Vagina (tissue), 2 donors: ENCODE results near the gene CHD9. TPM values are rescaled to one million over a fixed set of nuclear protein-coding genes. Genes with fewer than 3 reads are reported as not detected.
"Not testable (repeated sequence)": the region's sequence is repeated elsewhere in the genome, so short reads cannot be mapped to it uniquely, and the experiment has no call there.

Experiments used
- DNase-seq, 2 donors: peaks; one replicate each; pipeline ENCODE4 v3.0.0-alpha.2; 2017; ENCODE audit errors: extremely low spot score in 2 of 2
- H3K27ac ChIP-seq: fragments of 200-600 bp; sonication (generic); one replicate; pipeline ENCODE4 v1.5.1; 2019
- H3K27me3 ChIP-seq: fragments of 200-600 bp; sonication (generic); one replicate; pipeline ENCODE4 v1.5.1; 2019
- H3K36me3 ChIP-seq, 2 donors: fragments of 200-600 bp; sonication (generic); one replicate each; pipeline ENCODE4 v1.5.1; 2017 to 2019
- H3K4me1 ChIP-seq: fragments of 200-600 bp; sonication (generic); one replicate; pipeline ENCODE4 v1.5.1; 2019
- H3K4me3 ChIP-seq, 2 donors: fragments of 200-600 bp; sonication (generic); 1 replicate in 1 of 2; 2 replicates in 1 of 2; pipeline ENCODE4 v1.5.1; 2016 to 2019
- H3K9me3 ChIP-seq: fragments of 200-600 bp; sonication (generic); one replicate; pipeline ENCODE4 v1.5.1; 2019
- POLR2A ChIP-seq, 2 donors: fragments of 450-650 bp; IDR thresholded peaks; one replicate each; pipeline ENCODE4 v1.6.1; 2017; ENCODE audit warnings: antibody characterized with exemption in 2 of 2, mild to moderate bottlenecking in 2 of 2, moderate library complexity in 2 of 2
- POLR2AphosphoS5 ChIP-seq, 2 donors: sonication (generic); formaldehyde crosslinking; IDR thresholded peaks; one replicate each; pipeline ENCODE4 v1.9.0; 2017; ENCODE audit warnings: antibody characterized with exemption in 2 of 2, mild to moderate bottlenecking in 2 of 2, low read depth in 1 of 2; ENCODE audit not compliant: insufficient read depth in 1 of 2
- intact Hi-C: fragments of 100-400 bp; cut with DNase I; formaldehyde crosslinking; loops from one replicate; pipeline ENCODE4 v1.15.1; 2023
- total RNA-seq: library from RNA; depleted of rRNA; stranded (reverse); fragments of >200 nt; gene quantifications from one replicate; pipeline ENCODE4 v1.2.3, GENCODE V29; 2016
- TF ChIP-seq, protein P1 (sequence below), 3 experiments: fragments of 450-650 bp in 2 of 3; fragments of 200-600 bp in 1 of 3; sonication (generic) in 1 of 3; IDR thresholded peaks; one replicate each; pipeline ENCODE4 v1.5.1; 2017 to 2019; ENCODE audit warnings: antibody characterized with exemption in 3 of 3, mild to moderate bottlenecking in 2 of 3, moderate library complexity in 2 of 3

The CHD9 gene
- total RNA-seq, 1 donor from 2014 or later: 77.6 TPM

DNA sequence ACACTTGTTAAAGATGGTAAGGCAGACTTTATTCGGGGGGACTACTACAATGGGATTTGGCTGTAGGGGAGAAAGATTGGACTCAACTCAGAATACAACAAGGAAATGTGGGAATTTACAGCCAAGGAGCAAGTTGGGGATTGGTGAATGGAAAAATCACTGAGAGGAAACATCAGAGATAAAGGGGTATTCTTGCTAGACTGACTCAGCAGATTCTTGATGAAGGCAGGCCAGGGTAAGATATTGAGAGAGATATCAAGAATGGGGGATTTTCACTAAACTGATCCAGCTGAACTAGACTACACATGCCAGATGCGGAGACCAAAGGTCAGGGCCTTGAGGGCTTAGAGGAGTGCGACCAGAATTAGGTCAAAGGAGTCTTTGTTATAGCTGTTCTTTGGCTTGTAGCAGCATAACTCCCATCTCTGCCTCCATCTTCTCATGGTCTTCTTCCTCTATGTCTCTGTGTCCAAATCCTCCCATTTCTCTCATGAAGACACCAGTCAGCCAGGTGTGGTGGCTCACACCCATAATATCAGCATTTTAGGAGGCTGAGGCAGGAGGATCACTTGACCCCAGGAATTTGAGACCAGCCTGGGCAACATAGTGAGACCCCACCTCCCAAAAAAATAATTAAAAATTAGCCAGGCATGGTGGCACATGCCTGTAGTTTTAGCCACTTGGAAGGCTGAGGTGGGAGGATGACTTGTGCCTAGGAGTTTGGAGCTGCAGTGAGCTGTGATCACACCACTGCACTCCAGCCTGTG lies 19.4 kb upstream of the CHD9 start:
- H3K9me3 ChIP-seq: no peaks in the 10 kb centered on the region
- no peaks in the 10 kb centered on the region for H3K36me3 ChIP-seq
- no peak overlapping the region for H3K4me3 ChIP-seq
- no peaks in the 10 kb centered on the region for H3K4me1 ChIP-seq
- no peaks in the 10 kb centered on the region for H3K27me3 ChIP-seq
- no peak overlapping the region for H3K27ac ChIP-seq
- intact Hi-C loops: no loop called here
- no peak for DNase-seq
- TF ChIP-seq POLR2A (IDR thresholded peaks at IDR 0.05) (no peak), POLR2AphosphoS5 (IDR thresholded peaks at IDR 0.05; ENCODE audit: insufficient read depth in 1 of 2, low read depth in 1 of 2) (no peak)
- TF ChIP-seq, protein P1, sequence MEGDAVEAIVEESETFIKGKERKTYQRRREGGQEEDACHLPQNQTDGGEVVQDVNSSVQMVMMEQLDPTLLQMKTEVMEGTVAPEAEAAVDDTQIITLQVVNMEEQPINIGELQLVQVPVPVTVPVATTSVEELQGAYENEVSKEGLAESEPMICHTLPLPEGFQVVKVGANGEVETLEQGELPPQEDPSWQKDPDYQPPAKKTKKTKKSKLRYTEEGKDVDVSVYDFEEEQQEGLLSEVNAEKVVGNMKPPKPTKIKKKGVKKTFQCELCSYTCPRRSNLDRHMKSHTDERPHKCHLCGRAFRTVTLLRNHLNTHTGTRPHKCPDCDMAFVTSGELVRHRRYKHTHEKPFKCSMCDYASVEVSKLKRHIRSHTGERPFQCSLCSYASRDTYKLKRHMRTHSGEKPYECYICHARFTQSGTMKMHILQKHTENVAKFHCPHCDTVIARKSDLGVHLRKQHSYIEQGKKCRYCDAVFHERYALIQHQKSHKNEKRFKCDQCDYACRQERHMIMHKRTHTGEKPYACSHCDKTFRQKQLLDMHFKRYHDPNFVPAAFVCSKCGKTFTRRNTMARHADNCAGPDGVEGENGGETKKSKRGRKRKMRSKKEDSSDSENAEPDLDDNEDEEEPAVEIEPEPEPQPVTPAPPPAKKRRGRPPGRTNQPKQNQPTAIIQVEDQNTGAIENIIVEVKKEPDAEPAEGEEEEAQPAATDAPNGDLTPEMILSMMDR (IDR thresholded peaks at IDR 0.05): no peak

DNA sequence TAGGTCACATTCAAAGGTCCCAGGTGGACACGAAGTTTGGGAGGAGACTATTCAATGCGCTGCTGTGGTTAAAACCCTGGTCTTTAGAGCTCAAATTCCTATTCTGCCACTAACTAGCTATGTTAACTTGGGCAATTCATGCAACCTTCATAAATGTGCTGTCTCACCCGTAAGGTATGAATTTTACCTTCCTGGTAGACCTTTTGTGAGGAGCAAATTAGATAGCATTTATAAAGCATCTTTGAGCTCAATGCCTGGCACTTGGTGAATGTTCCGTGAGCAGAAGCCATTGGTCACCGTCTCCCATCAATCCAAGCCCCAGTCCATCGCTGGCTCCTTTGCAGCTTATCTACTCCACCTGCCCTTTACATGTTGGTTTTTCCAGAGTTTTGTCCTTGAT lies 18.7 kb upstream of the CHD9 start:
- no peak overlapping the region for H3K4me3 ChIP-seq
- H3K36me3 ChIP-seq: no peaks in the 10 kb centered on the region
- H3K27me3 ChIP-seq: no peaks in the 10 kb centered on the region
- TF ChIP-seq POLR2A (IDR thresholded peaks at IDR 0.05) (no peak), POLR2AphosphoS5 (IDR thresholded peaks at IDR 0.05; ENCODE audit: insufficient read depth in 1 of 2, low read depth in 1 of 2) (no peak)
- TF ChIP-seq, protein P1 (IDR thresholded peaks at IDR 0.05): no peak
- no peak overlapping the region for H3K27ac ChIP-seq
- no peak for DNase-seq
- intact Hi-C loops: no loop called here
- peaks cover 3% of the 10 kb centered on the region for H3K4me1 ChIP-seq
- H3K9me3 ChIP-seq: no peaks in the 10 kb centered on the region

- intact Hi-C loops, H3K4me3 ChIP-seq, H3K36me3 ChIP-seq, H3K9me3 ChIP-seq, H3K27me3 ChIP-seq, H3K27ac ChIP-seq, DNase-seq, H3K4me1 ChIP-seq: not testable (repeated sequence)
Measured at GRCh38 chr16:53036711-53037110, 18.1 kb upstream of the CHD9 start.

DNA sequence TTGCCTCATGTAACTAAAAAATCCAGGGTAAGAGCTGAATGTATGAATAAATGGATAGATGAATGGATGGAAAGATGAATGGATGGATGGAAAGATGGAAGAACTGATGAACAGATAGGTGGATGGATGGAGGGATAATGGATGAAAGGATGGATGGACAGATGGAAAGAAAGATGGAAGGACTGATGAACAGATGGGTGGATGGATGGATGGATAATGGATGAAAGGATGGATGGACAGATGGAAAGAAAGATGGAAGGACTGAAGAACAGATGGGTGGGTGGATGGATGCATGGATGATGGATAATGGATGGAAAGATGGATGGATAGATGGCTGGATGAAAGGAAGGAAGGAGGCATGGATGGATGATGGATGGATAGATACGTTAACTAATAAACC lies 14.0 kb upstream of the CHD9 start:
- Histone ChIP-seq H3K4me1 (peaks cover 44% of the 10 kb centered on the region), H3K36me3 (no peaks in the 10 kb centered on the region), H3K9me3 (no peaks in the 10 kb centered on the region), H3K4me3 (no peak overlapping the region), H3K27ac (peak overlapping the region; percentile 80), H3K27me3 (no peaks in the 10 kb centered on the region)
- intact Hi-C loops: no loop called here
- no peak for DNase-seq
- TF ChIP-seq POLR2AphosphoS5 (IDR thresholded peaks at IDR 0.05; ENCODE audit: insufficient read depth in 1 of 2, low read depth in 1 of 2) (no peak), POLR2A (IDR thresholded peaks at IDR 0.05) (no peak)
- TF ChIP-seq, protein P1 (IDR thresholded peaks at IDR 0.05): no peak

DNA sequence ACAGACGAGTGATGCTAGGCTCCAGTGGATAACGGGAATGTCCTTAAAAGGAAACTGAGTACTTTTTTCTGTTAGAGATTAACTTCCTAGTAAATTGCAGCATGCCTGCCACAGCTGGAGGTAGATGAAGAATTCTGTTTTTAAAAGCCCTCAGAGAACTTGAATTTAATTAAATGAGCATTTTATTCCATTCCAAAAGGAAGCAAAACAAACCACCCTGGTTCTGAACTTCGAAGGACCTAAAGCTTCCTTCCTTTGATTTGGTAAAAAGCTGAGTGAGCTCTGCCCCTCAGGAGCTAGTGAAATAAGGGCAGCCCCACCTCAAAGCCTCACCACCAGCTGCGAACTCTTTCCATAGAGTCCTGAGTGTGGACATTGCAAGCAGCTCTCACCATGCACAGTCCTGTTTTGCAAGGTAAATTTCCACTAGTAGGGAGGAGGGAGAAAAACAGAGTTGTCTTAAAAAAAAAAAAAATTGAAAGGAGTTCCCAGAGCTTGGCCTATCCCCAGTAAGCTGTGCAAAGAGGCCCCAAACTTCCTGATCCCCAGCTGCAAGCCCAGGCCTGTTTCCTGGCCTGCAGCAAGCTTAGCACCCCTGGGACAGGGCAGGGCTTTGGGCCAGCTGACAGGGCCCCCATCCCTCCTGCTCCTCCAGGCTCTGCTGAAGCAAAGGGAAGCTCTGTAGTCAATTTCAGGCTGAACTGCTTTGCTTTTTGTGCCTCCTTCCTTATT lies 13.3 kb upstream of the CHD9 start:
- H3K27me3 ChIP-seq: no peaks in the 10 kb centered on the region
- H3K36me3 ChIP-seq: no peaks in the 10 kb centered on the region
- TF ChIP-seq POLR2AphosphoS5 (IDR thresholded peaks at IDR 0.05; ENCODE audit: insufficient read depth in 1 of 2, low read depth in 1 of 2) (peak; percentile 60 to 78), POLR2A (IDR thresholded peaks at IDR 0.05) (no peak)
- peak in 1 of 2 donors; percentile 92 for DNase-seq
- peak overlapping the region in 1 of 2 donors; percentile 31 for H3K4me3 ChIP-seq
- H3K4me1 ChIP-seq: peaks cover 44% of the 10 kb centered on the region
- intact Hi-C loops: no loop called here
- H3K27ac ChIP-seq: peak overlapping the region; percentile 80
- no peaks in the 10 kb centered on the region for H3K9me3 ChIP-seq

DNA sequence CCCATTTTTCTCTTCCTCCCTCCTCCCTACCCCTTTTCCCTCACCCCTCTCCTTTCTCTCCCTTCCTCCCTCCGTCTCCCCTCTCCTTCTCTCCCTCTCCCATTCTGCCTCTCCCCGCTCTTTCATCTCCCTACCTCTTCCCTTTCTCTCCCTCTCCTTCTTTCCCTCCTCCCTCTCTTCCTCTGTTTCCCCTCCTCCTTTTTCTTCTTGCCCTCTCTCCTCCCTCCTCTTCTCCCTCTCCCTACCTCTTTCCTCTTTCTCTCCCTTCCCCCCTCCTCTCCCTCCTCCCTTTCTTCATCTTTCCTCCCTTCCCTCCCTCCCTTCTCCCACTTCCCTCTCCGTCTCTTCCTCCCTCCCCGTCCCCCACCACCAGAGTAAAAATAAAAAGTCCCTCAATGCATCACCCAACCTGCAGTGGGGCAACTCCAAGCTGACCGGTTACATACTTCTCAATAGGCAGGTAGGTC lies 12.5 kb upstream of the CHD9 start:
- DNase-seq: no peak
- Histone ChIP-seq H3K4me3 (peak overlapping the region in 1 of 2 donors; percentile 31), H3K27me3 (no peaks in the 10 kb centered on the region), H3K27ac (peak overlapping the region; percentile 80), H3K4me1 (peaks cover 44% of the 10 kb centered on the region), H3K9me3 (no peaks in the 10 kb centered on the region), H3K36me3 (no peaks in the 10 kb centered on the region)
- no peak for TF ChIP-seq POLR2AphosphoS5 (IDR thresholded peaks at IDR 0.05; ENCODE audit: insufficient read depth in 1 of 2, low read depth in 1 of 2)
- TF ChIP-seq POLR2A (IDR thresholded peaks at IDR 0.05): no peak
- TF ChIP-seq, protein P1 (IDR thresholded peaks at IDR 0.05): no peak
- intact Hi-C loops: no loop called here
